Measurements from ENCODE around the gene SLC29A2. TPM values are rescaled to one million over a fixed set of nuclear protein-coding genes. Genes with fewer than 3 reads are reported as not detected.
A peak's percentile ranks its signal among the peaks of the same experiment; 100 is the strongest.

Gene SLC29A2
- total RNA-seq, 6 donors from 2014 or later, result 8.3 to 20.5 (median 13.1) TPM

GRCh38 chr11:66326261-66327111 lies 45.1 kb downstream of the SLC29A2 start:
- WGBS, 2 donors, result 49 to 53% methylated on average over 2 to 19 of the region's 21 CpGs
- TF ChIP-seq EP300 (IDR thresholded peaks at IDR 0.05) (no peak), POLR2A (IDR thresholded peaks at IDR 0.05) (no peak), CTCF (IDR thresholded peaks at IDR 0.05) (no peak), POLR2AphosphoS5 (IDR thresholded peaks at IDR 0.05) (no peak)
- DNase-seq, result peak in 1 of 2 donors; percentile 78

GRCh38 chr11:66325263-66325671 lies 46.3 kb downstream of the SLC29A2 start:
- Histone ChIP-seq H3K9me3 (no peaks in the 10 kb centered on the region), H3K4me1 (peaks cover 25 to 32% (median 27%) of the 10 kb centered on the region in 4 donors), H3K27me3 (no peaks in the 10 kb centered on the region), H3K4me3 (no peak overlapping the region), H3K36me3 (no peaks in the 10 kb centered on the region), H3K27ac (peak overlapping the region in 1 of 4 donors; percentile 67)
- DNase-seq (no peak), ATAC-seq (ENCODE audit: low FRiP score in 2 of 2) (no peak)
- no peak for TF ChIP-seq POLR2AphosphoS5 (IDR thresholded peaks at IDR 0.05)
- TF ChIP-seq POLR2A (IDR thresholded peaks at IDR 0.05), result no peak
- TF ChIP-seq EP300 (IDR thresholded peaks at IDR 0.05), result no peak
- no peak for TF ChIP-seq CTCF (IDR thresholded peaks at IDR 0.05)
- 71 to 91% methylated on average over 4 to 8 of the region's 8 CpGs for WGBS, 2 donors

More at GRCh38 chr11:66326261-66327111, 45.1 kb downstream of the SLC29A2 start:
- Histone ChIP-seq H3K36me3 (no peaks in the 10 kb centered on the region), H3K9me3 (no peaks in the 10 kb centered on the region), H3K4me1 (peaks cover 25 to 32% (median 27%) of the 10 kb centered on the region in 4 donors), H3K4me3 (no peak overlapping the region), H3K27me3 (no peaks in the 10 kb centered on the region), H3K27ac (peak overlapping the region; percentile 48 to 67 (median 58))
- peak in 1 of 2 donors; percentile 57 for ATAC-seq (ENCODE audit: low FRiP score in 2 of 2)

GRCh38 chr11:66324664-66325063 lies 46.9 kb downstream of the SLC29A2 start:
- ATAC-seq (ENCODE audit: low FRiP score in 2 of 2) (no peak), DNase-seq (peak in 1 of 2 donors; percentile 77)
- TF ChIP-seq POLR2AphosphoS5 (IDR thresholded peaks at IDR 0.05), result no peak
- TF ChIP-seq EP300 (IDR thresholded peaks at IDR 0.05), result no peak
- TF ChIP-seq POLR2A (IDR thresholded peaks at IDR 0.05), result no peak
- TF ChIP-seq CTCF (IDR thresholded peaks at IDR 0.05), result no peak
- Histone ChIP-seq H3K4me1 (peaks cover 25 to 32% (median 27%) of the 10 kb centered on the region in 4 donors), H3K27me3 (no peaks in the 10 kb centered on the region), H3K9me3 (no peaks in the 10 kb centered on the region), H3K4me3 (no peak overlapping the region), H3K27ac (peak overlapping the region in 1 of 4 donors; percentile 30), H3K36me3 (no peaks in the 10 kb centered on the region)
- 54 to 81% methylated on average over 6 to 10 of the region's 10 CpGs for WGBS, 2 donors

- Histone ChIP-seq H3K4me1 (peaks cover 18 to 27% (median 26%) of the 10 kb centered on the region in 4 donors), H3K36me3 (no peaks in the 10 kb centered on the region), H3K4me3 (no peak overlapping the region), H3K27ac (no peak overlapping the region), H3K9me3 (no peaks in the 10 kb centered on the region), H3K27me3 (no peaks in the 10 kb centered on the region)
- no peak for DNase-seq
- TF ChIP-seq POLR2A (IDR thresholded peaks at IDR 0.05) (no peak), EP300 (IDR thresholded peaks at IDR 0.05) (no peak), POLR2AphosphoS5 (IDR thresholded peaks at IDR 0.05) (no peak), CTCF (IDR thresholded peaks at IDR 0.05) (no peak)
- WGBS, 2 donors, result 88 to 94% methylated on average over 1 of the region's 1 CpG
- no peak for ATAC-seq (ENCODE audit: low FRiP score in 2 of 2)
Measured at GRCh38 chr11:66323684-66324083, 47.9 kb downstream of the SLC29A2 start.

Measured in upper lobe of left lung (tissue), 6 donors.